GM12892 (cell line): ENCODE measurements around the gene RCCD1.
A peak's percentile ranks its signal among the peaks of the same experiment; 100 is the strongest.

ENCODE experiments used
- DNase-seq: peaks from one replicate; pipeline ENCODE4 v3.0.0; 2011; ENCODE audit not compliant: insufficient read length
- FAIRE-seq: peaks from 2 replicates; lab custom pipeline; 2011; peaks lifted over from hg19 to GRCh38; lab: Jason Lieb, UNC
- POLR2A ChIP-seq: IDR thresholded peaks from 2 replicates; pipeline ENCODE4 v1.6.1; 2011; ENCODE audit warnings: low read depth, low read length, control low read depth
- POLR2AphosphoS5 ChIP-seq: IDR thresholded peaks from 2 replicates; pipeline ENCODE4 v1.6.1; 2011; ENCODE audit warnings: low read depth, low read length, control low read depth
- TAF1 ChIP-seq: IDR thresholded peaks from 2 replicates; pipeline ENCODE4 v1.6.1; 2011; ENCODE audit warnings: low read depth, mild to moderate bottlenecking, control low read depth, low read length, borderline replicate concordance

RCCD1 gene

DNA sequence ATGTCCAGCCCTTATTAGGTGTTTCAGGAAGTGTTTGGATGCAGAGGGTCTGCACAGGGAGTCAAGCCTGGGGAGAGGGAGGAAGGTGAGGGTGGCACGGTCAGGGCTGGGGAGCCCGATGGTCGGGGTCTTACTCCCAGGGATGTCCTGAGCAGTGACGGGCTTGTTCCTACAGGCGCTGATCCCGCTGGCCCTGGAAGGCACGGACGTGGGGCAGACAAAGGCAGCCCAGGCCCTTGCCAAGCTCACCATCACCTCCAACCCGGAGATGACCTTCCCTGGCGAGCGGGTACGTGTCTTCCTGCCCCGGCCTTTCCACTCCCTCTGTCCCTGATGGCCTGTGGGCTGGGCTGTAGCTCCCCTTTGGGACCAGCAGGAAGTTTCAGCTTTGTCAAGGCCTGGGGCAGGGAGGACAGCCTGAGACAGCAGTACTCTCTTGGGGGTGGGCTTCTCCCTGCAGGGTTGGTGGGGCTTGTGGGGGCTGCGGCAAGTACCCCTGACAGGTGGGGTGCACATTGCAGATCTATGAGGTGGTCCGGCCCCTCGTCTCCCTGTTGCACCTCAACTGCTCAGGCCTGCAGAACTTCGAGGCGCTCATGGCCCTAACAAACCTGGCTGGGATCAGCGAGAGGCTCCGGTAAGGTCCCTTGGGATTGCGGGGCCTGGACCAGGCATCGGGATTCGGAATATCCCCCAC is 4.6 kb upstream of the RCCD1 start:
- no peak for DNase-seq
- TF ChIP-seq TAF1: no peak
- no peak for TF ChIP-seq POLR2A
- TF ChIP-seq POLR2AphosphoS5: no peak
- no peak for FAIRE-seq

DNA sequence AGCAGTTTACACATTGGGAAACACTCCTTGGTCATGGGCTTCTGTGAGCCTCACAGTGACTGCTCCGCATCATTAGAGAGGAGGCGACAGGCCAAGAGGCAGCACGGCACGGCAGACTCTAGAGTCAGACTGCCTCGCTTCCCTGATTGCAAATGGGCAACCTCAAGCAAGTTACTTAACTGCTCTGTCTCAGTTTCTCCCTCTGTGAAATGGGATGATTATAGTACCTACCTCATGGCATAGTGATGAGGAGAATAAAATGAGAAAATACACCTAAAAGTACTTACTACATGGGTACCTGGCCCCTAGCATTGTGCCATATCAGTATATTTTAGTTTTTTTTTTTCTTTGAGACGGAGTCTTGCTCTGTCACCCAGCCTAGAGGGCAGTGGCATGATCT is 4.0 kb upstream of the RCCD1 start:
- FAIRE-seq (no peak), DNase-seq (no peak)
- TF ChIP-seq TAF1 (no peak), POLR2AphosphoS5 (no peak), POLR2A (no peak)

DNA sequence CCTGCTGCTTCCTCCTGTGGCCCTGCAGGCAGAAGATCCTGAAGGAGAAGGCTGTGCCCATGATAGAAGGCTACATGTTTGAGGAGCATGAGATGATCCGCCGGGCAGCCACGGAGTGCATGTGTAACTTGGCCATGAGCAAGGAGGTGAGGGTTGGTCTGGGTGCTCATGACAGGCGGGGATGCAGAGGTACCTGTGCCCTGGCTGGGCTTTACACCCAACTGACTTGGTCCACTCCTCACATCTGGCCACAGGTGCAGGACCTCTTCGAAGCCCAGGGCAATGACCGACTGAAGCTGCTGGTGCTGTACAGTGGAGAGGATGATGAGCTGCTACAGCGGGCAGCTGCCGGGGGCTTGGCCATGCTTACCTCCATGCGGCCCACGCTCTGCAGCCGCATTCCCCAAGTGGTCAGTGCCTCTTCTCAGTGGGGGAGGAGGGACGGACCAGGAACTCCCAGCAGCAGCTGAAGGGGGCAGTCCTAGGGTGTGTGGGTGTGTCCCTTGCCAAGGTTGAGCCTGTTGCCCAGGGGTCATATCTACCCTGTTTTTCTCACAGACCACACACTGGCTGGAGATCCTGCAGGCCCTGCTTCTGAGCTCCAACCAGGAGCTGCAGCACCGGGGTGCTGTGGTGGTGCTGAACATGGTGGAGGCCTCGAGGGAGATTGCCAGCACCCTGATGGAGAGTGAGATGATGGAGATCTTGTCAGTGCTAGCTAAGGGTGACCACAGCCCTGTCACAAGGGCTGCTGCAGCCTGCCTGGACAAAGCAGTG is 1.6 kb upstream of the RCCD1 start:
- FAIRE-seq: no peak
- TF ChIP-seq TAF1: no peak
- TF ChIP-seq POLR2A: no peak
- no peak for TF ChIP-seq POLR2AphosphoS5

GRCh38 chr15:90953947-90954711 is 555 bp upstream of the RCCD1 start:
- DNase-seq (no peak), FAIRE-seq (no peak)
- TF ChIP-seq TAF1: no peak
- no peak for TF ChIP-seq POLR2AphosphoS5

More for the DNA sequence above, 1.6 kb upstream of the RCCD1 start:
- DNase-seq: no peak

GRCh38 chr15:90955624-90956273 is 1.1 kb downstream of the RCCD1 start:
- DNase-seq: no peak
- TF ChIP-seq POLR2A: no peak; the same call in 1 of the 2 replicates
- TF ChIP-seq TAF1: no peak
- no peak for TF ChIP-seq POLR2AphosphoS5
- peak; percentile 87 for FAIRE-seq

DNA sequence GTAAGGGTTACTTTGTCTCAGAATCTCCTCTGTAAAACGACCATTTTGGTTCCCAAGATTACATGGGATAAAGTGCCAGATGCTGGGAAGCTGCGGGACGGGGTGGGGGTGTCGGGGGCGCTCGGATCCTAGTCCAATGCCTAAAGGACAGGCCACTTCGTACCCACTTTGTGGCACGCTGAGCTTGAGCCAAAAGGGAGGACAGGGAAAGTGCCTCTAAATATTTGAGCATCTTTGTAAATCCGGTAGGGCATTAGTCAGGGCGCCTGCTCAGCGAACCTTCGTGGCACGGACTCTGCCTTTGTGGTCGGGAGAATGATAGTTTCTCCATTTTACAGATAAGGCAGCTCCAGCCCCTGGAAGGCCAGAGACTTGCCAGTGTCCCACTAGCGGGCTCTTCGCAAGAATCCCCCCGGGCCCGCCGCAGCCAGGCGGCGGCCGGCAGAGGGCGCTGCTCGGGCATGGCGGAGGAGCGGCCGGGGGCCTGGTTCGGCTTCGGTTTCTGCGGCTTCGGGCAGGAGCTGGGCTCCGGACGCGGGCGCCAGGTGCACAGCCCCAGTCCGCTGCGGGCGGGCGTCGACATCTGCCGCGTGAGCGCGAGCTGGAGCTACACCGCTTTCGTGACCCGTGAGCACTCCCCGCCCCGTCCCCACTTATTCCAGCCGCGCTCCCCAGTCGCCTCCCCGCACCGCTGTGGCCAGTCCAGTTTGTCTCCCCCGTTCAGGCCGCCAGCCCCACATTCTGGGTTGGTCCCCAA is 1.8 kb downstream of the RCCD1 start:
- FAIRE-seq (no peak), DNase-seq (peak; percentile 89)
- TF ChIP-seq POLR2AphosphoS5 (no peak), POLR2A (peak; percentile 3; the same call in 1 of the 2 replicates), TAF1 (no peak)

- TF ChIP-seq POLR2A: no peak
- TF ChIP-seq TAF1: no peak
- no peak for TF ChIP-seq POLR2AphosphoS5
- no peak for FAIRE-seq
- no peak for DNase-seq
Measured at GRCh38 chr15:90957031-90957790, 2.5 kb downstream of the RCCD1 start.

- no peak for FAIRE-seq
- no peak for DNase-seq
- TF ChIP-seq TAF1: no peak
- TF ChIP-seq POLR2AphosphoS5: no peak
- TF ChIP-seq POLR2A: no peak
Measured at GRCh38 chr15:90957791-90958190, 3.1 kb downstream of the RCCD1 start.

- no peak for FAIRE-seq
- no peak for TF ChIP-seq POLR2A
- no peak for TF ChIP-seq POLR2AphosphoS5
- TF ChIP-seq TAF1: no peak
- DNase-seq: no peak
Measured at GRCh38 chr15:90959028-90959595, 4.4 kb downstream of the RCCD1 start.
